Uterus (tissue), 4 donors: Measurements from ENCODE around the gene TSPO2. TPM values are rescaled to one million over a fixed set of nuclear protein-coding genes. Genes with fewer than 3 reads are reported as not detected.

Source experiments
- DNase-seq, 2 donors: peaks; one replicate each; pipeline ENCODE4 v3.0.0-alpha.2; 2019 to 2020
- H3K27ac ChIP-seq, 2 donors: fragments of 200-600 bp; sonication (generic); 1 replicate in 1 of 2; 2 replicates in 1 of 2; pipeline ENCODE4 v1.5.1; 2016 to 2018
- H3K27me3 ChIP-seq, 2 donors: fragments of 200-600 bp; sonication (generic); one replicate each; pipeline ENCODE4 v1.5.1; 2018 to 2019; ENCODE audit warnings: control low read depth in 1 of 2
- H3K36me3 ChIP-seq, 2 donors: fragments of 200-600 bp; sonication (generic); one replicate each; pipeline ENCODE4 v1.5.1; 2019; ENCODE audit warnings: control low read depth in 1 of 2
- H3K4me1 ChIP-seq, 2 donors: fragments of 200-600 bp; sonication (generic); one replicate each; pipeline ENCODE4 v1.5.1; 2018 to 2019; ENCODE audit warnings: control low read depth in 1 of 2
- H3K4me3 ChIP-seq, 2 donors: fragments of 200-600 bp; sonication (generic); 1 replicate in 1 of 2; 2 replicates in 1 of 2; pipeline ENCODE4 v1.5.1; 2018 to 2019; ENCODE audit warnings: mild to moderate bottlenecking in 1 of 2
- H3K9me3 ChIP-seq, 2 donors: fragments of 200-600 bp; sonication (generic); one replicate each; pipeline ENCODE4 v1.5.1; 2019; ENCODE audit warnings: control low read depth in 1 of 2
- CTCF ChIP-seq, 4 experiments: fragments of 200-600 bp in 2 of 4; fragments of 450-650 bp in 2 of 4; sonication (generic) in 2 of 4; IDR thresholded peaks; one replicate each; pipeline ENCODE4 v1.5.1; 2016 to 2019; ENCODE audit warnings: antibody characterized with exemption in 4 of 4, mild to moderate bottlenecking in 2 of 4, moderate library complexity in 1 of 4
- POLR2A ChIP-seq, 2 donors: fragments of 450-650 bp; IDR thresholded peaks; one replicate each; pipeline ENCODE4 v1.6.1; 2016; ENCODE audit warnings: antibody characterized with exemption in 2 of 2, mild to moderate bottlenecking in 1 of 2, moderate library complexity in 1 of 2
- intact Hi-C: fragments of 100-400 bp; cut with DNase I; formaldehyde crosslinking; loops from one replicate; pipeline ENCODE4 v1.15.1; 2023; ENCODE audit warnings: low total_unique reads
- total RNA-seq, 4 donors: library from RNA; depleted of rRNA in 3 of 4; stranded (reverse); fragments of >200 nt in 3 of 4; gene quantifications; one replicate each; pipeline versions ENCODE4 v1.1.0 to v1.2.4, GENCODE V29; 2014 to 2023
- donor health status: DM: yes; HTN: yes; CAD: no.

Gene TSPO2
- total RNA-seq, 4 donors from 2014 or later, result not detected

GRCh38 chr6:41036186-41036585 is 6.1 kb upstream of the TSPO2 start:
- Histone ChIP-seq H3K27ac (no peak overlapping the region), H3K4me3 (no peak overlapping the region), H3K36me3 (no peaks in the 10 kb centered on the region), H3K27me3 (no peaks in the 10 kb centered on the region), H3K4me1 (no peaks in the 10 kb centered on the region), H3K9me3 (no peaks in the 10 kb centered on the region)
- no peak for DNase-seq
- TF ChIP-seq POLR2A (IDR thresholded peaks at IDR 0.05) (no peak), CTCF (IDR thresholded peaks at IDR 0.05) (no peak)
- intact Hi-C loops, result loop anchor here (10.0 kb wide), 1 partner anchor 141 kb away; no protein-coding TSS in a partner anchor

- intact Hi-C loops, result loop anchor here (10.0 kb wide), 1 partner anchor 142 kb away; no protein-coding TSS in a partner anchor
- Histone ChIP-seq H3K27me3 (no peaks in the 10 kb centered on the region), H3K4me1 (no peaks in the 10 kb centered on the region), H3K4me3 (no peak overlapping the region), H3K27ac (no peak overlapping the region), H3K36me3 (no peaks in the 10 kb centered on the region), H3K9me3 (no peaks in the 10 kb centered on the region)
- DNase-seq, result no peak
- TF ChIP-seq CTCF (IDR thresholded peaks at IDR 0.05), result no peak
- TF ChIP-seq POLR2A (IDR thresholded peaks at IDR 0.05), result no peak
These were observed 5.7 kb upstream of the TSPO2 start for GRCh38 chr6:41036601-41037000.

- intact Hi-C loops, result loop anchor here (10.0 kb wide), 1 partner anchor 143 kb away; no protein-coding TSS in a partner anchor
- H3K4me3 ChIP-seq, result no peak overlapping the region
- TF ChIP-seq POLR2A (IDR thresholded peaks at IDR 0.05), result no peak
- no peak for TF ChIP-seq CTCF (IDR thresholded peaks at IDR 0.05)
- H3K27ac ChIP-seq, result no peak overlapping the region
- no peaks in the 10 kb centered on the region for H3K36me3 ChIP-seq
- DNase-seq, result no peak
- H3K9me3 ChIP-seq, result no peaks in the 10 kb centered on the region
- no peaks in the 10 kb centered on the region for H3K27me3 ChIP-seq
- H3K4me1 ChIP-seq, result no peaks in the 10 kb centered on the region
These were observed 5.0 kb upstream of the TSPO2 start for GRCh38 chr6:41037107-41037900.

- intact Hi-C loops, result loop anchor here (10.0 kb wide), 1 partner anchor 143 kb away; no protein-coding TSS in a partner anchor
- TF ChIP-seq CTCF (IDR thresholded peaks at IDR 0.05), result no peak
- no peak overlapping the region for H3K4me3 ChIP-seq
- H3K4me1 ChIP-seq, result no peaks in the 10 kb centered on the region
- H3K27me3 ChIP-seq, result no peaks in the 10 kb centered on the region
- DNase-seq, result no peak
- no peak overlapping the region for H3K27ac ChIP-seq
- no peaks in the 10 kb centered on the region for H3K9me3 ChIP-seq
- H3K36me3 ChIP-seq, result no peaks in the 10 kb centered on the region
These were observed 4.1 kb upstream of the TSPO2 start for GRCh38 chr6:41038205-41038604.
